HepG2 (cell line): ENCODE data around the gene FBXW12. TPM values are rescaled to one million over a fixed set of nuclear protein-coding genes. Genes with fewer than 3 reads are reported as not detected.

ENCODE experiments used
- ATAC-seq: fragments of 200-7000 bp; cut with Tn5 transposase; 3 replicates; pipeline ENCODE4 v1.9.1; 2020; ENCODE audit warnings: mild to moderate bottlenecking, moderate library complexity
- BruUV-seq: library from RNA; stranded (reverse); fragments of 400-500 nt; replicated peaks from 2 replicates; lab custom pipeline; 2021; lab: Mats Ljungman, UMichigan
- CTCF ChIA-PET: fragments of 300-600 bp; formaldehyde crosslinking; extraction: SDS; loops from one replicate; lab custom pipeline; 2021; ENCODE audit warnings: low total read pairs, inconsistent platforms, low intra/inter-chr PET ratio; lab: Yijun Ruan, JAX
- POLR2A ChIA-PET: fragments of 350-600 bp; sonication (Branson Sonifier 250); formaldehyde crosslinking; loops from one replicate; lab custom pipeline; 2020; ENCODE audit warnings: antibody characterized with exemption, inconsistent platforms; lab: Yijun Ruan, JAX
- DNase-seq: peaks from one replicate; pipeline ENCODE4 v3.0.0-alpha.2; 2015; ENCODE audit warnings: low spot score
- FAIRE-seq: peaks from 3 replicates; lab custom pipeline; 2011; peaks lifted over from hg19 to GRCh38; lab: Jason Lieb, UNC
- H2AFZ ChIP-seq: one replicate; pipeline ENCODE4 v1.6.1; 2011; ENCODE audit warnings: low read length, inconsistent platforms
- H3K27ac ChIP-seq: fragments of 300-600 bp; 3 replicates; pipeline ENCODE4 v1.8.0; 2011; ENCODE audit warnings: mixed run types, mild to moderate bottlenecking, mixed read lengths, low read length, inconsistent platforms; ENCODE audit not compliant: insufficient read depth; ENCODE audit errors: extremely low read length
- H3K27me3 ChIP-seq, 2 experiments: fragments of 200-600 bp in 1 of 2; 2 replicates in 1 of 2; 3 replicates in 1 of 2; pipeline versions ENCODE4 v1.6.0 to v1.8.0; 2011; ENCODE audit warnings: low read length in 2 of 2, mild to moderate bottlenecking in 2 of 2, moderate library complexity in 2 of 2, inconsistent platforms in 1 of 2; ENCODE audit not compliant: insufficient read depth in 2 of 2, control insufficient read depth in 1 of 2
- H3K36me3 ChIP-seq, 2 experiments: fragments of 200-600 bp in 1 of 2; replicated peaks in 1 of 2; 2 replicates in 1 of 2; 3 replicates in 1 of 2; pipeline versions ENCODE4 v1.5.1 to v1.8.0; 2011; ENCODE audit warnings: low read length in 2 of 2, inconsistent platforms in 1 of 2; ENCODE audit not compliant: insufficient read depth in 2 of 2, control insufficient read depth in 1 of 2
- H3K4me1 ChIP-seq: 2 replicates; pipeline ENCODE4 v1.5.1; 2012; ENCODE audit warnings: low read length, inconsistent platforms; ENCODE audit not compliant: insufficient read depth
- H3K4me2 ChIP-seq: 2 replicates; pipeline ENCODE4 v1.6.0; 2011; ENCODE audit warnings: low read depth, low read length, inconsistent platforms
- H3K4me3 ChIP-seq, 3 experiments: fragments of 200-600 bp in 1 of 3; sonication (generic), shearing (Covaris generic) in 1 of 3; replicated peaks in 1 of 3; 2 replicates each; pipeline ENCODE4 v1.5.1; 2011 to 2016; ENCODE audit warnings: low read length in 3 of 3, inconsistent platforms in 2 of 3, low read depth in 2 of 3, mild to moderate bottlenecking in 2 of 3, control low read depth in 1 of 3, mixed read lengths in 1 of 3; ENCODE audit not compliant: insufficient read depth in 1 of 3
- H3K79me2 ChIP-seq: one replicate; pipeline ENCODE4 v1.6.1; 2011; ENCODE audit warnings: low read length, inconsistent platforms; ENCODE audit not compliant: insufficient read depth
- H3K9ac ChIP-seq: 2 replicates; pipeline ENCODE4 v1.6.0; 2011; ENCODE audit warnings: mild to moderate bottlenecking, low read depth, low read length, inconsistent platforms; ENCODE audit not compliant: insufficient read depth
- H3K9me3 ChIP-seq: 2 replicates; pipeline ENCODE4 v1.5.1; 2012; ENCODE audit warnings: mild to moderate bottlenecking, low read length
- H4K20me1 ChIP-seq: 2 replicates; pipeline ENCODE4 v1.6.0; 2011; ENCODE audit warnings: inconsistent platforms, mild to moderate bottlenecking, low read length, moderate library complexity; ENCODE audit not compliant: insufficient read depth
- CENPX ChIP-seq: sonication (generic); formaldehyde crosslinking; IDR thresholded peaks from 2 replicates; pipeline ENCODE4 v1.9.0; 2021; ENCODE audit warnings: mild to moderate bottlenecking, missing genetic modification reagents, moderate library complexity
- GATAD1 ChIP-seq: IDR thresholded peaks from 2 replicates; pipeline ENCODE4 v1.6.1; 2016; ENCODE audit warnings: missing genetic modification reagents, missing compliant biosample characterization
- HMG20A ChIP-seq: IDR thresholded peaks from 2 replicates; pipeline ENCODE4 v1.6.1; 2016; ENCODE audit warnings: borderline replicate concordance
- NFYB ChIP-seq: sonication (generic); formaldehyde crosslinking; IDR thresholded peaks from 2 replicates; pipeline ENCODE4 v1.4.0; 2020; ENCODE audit warnings: missing genetic modification reagents
- PHF21A ChIP-seq: sonication (generic); formaldehyde crosslinking; IDR thresholded peaks from 2 replicates; pipeline ENCODE4 v1.5.0; 2020; ENCODE audit warnings: mild to moderate bottlenecking, missing genetic modification reagents
- POLR2A ChIP-seq, 2 experiments: IDR thresholded peaks; 2 replicates each; pipeline ENCODE4 v1.6.1; 2011; ENCODE audit warnings: low read depth in 2 of 2, low read length in 2 of 2, mild to moderate bottlenecking in 1 of 2, moderate library complexity in 1 of 2; ENCODE audit not compliant: insufficient read depth in 1 of 2
- POLR2AphosphoS2 ChIP-seq: IDR thresholded peaks from 2 replicates; pipeline ENCODE4 v1.6.1; 2011; ENCODE audit warnings: low read depth, low read length, improper control_type of control experiment
- REPIN1 ChIP-seq: sonication (generic); formaldehyde crosslinking; IDR thresholded peaks from 2 replicates; pipeline ENCODE4 v1.8.0; 2022; ENCODE audit warnings: missing genetic modification reagents, low read depth, mild to moderate bottlenecking, borderline replicate concordance
- SKI ChIP-seq: fragments of 450-650 bp; IDR thresholded peaks from one replicate; pipeline ENCODE4 v1.6.1; 2018; ENCODE audit warnings: mild to moderate bottlenecking; ENCODE audit not compliant: partially characterized antibody
- SMC3 ChIP-seq: IDR thresholded peaks from 2 replicates; pipeline ENCODE4 v1.6.1; 2011; ENCODE audit warnings: low read length, improper control_type of control experiment
- STAG1 ChIP-seq: sonication (generic); formaldehyde crosslinking; IDR thresholded peaks from 2 replicates; pipeline ENCODE4 v1.4.0; 2020; ENCODE audit warnings: missing genetic modification reagents
- TAF1 ChIP-seq: sonication (generic); formaldehyde crosslinking; IDR thresholded peaks from 2 replicates; pipeline ENCODE4 v1.4.0; 2020; ENCODE audit warnings: missing genetic modification reagents
- ZEB1 ChIP-seq: IDR thresholded peaks from 2 replicates; pipeline ENCODE4 v1.6.1; 2012; ENCODE audit warnings: mild to moderate bottlenecking, low read depth, inconsistent platforms; ENCODE audit not compliant: insufficient replicate concordance
- ZMYM4 ChIP-seq: sonication (generic); formaldehyde crosslinking; IDR thresholded peaks from 2 replicates; pipeline ENCODE4 v1.8.1; 2023; ENCODE audit warnings: mild to moderate bottlenecking, missing genetic modification reagents
- ZNF3 ChIP-seq: IDR thresholded peaks from 2 replicates; pipeline ENCODE4 v1.7.0; 2017; ENCODE audit warnings: inconsistent platforms
- ZNF337 ChIP-seq: sonication (generic); formaldehyde crosslinking; IDR thresholded peaks from 2 replicates; pipeline ENCODE4 v1.5.1; 2020; ENCODE audit warnings: missing genetic modification reagents, low read depth, mild to moderate bottlenecking, borderline replicate concordance
- ZNF670 ChIP-seq: sonication (generic); formaldehyde crosslinking; IDR thresholded peaks from 2 replicates; pipeline ENCODE4 v1.8.0; 2022; ENCODE audit warnings: mild to moderate bottlenecking, missing genetic modification reagents, borderline replicate concordance
- ZNF772 ChIP-seq: sonication (generic); formaldehyde crosslinking; IDR thresholded peaks from 2 replicates; pipeline ENCODE4 v1.5.0; 2020; ENCODE audit warnings: mild to moderate bottlenecking, missing genetic modification reagents
- ZNF816 ChIP-seq: sonication (generic); formaldehyde crosslinking; IDR thresholded peaks from 2 replicates; pipeline ENCODE4 v1.8.0; 2022; ENCODE audit warnings: missing genetic modification reagents, mild to moderate bottlenecking, borderline replicate concordance
- WGBS: methylation state at CpG from one replicate; pipeline ENCODE4 v1.1.6; 2017; ENCODE audit warnings: low lambda C conversion rate; 5-methylcytosine and 5-hydroxymethylcytosine counted together
- in situ Hi-C: cut with HindIII; loops from 2 replicates; pipeline ENCODE4 v1.10.0; 2017; ENCODE audit warnings: low pct_unique_long_range_greater_than_20kb; ENCODE audit not compliant: extremely low pct_ligation_motif_present
- intact Hi-C: fragments of 100-400 bp; cut with micrococcal nuclease; formaldehyde crosslinking; loops from one replicate; pipeline ENCODE4 v1.10.0; 2022; ENCODE audit not compliant: unreplicated experiment
- polyA plus RNA-seq, 8 experiments: library from polyadenylated mRNA; depleted of rRNA in 3 of 8; stranded (reverse) in 7 of 8; unstranded in 1 of 8; fragments of >200 nt; fragmentation: Illumina TruSeq in 4 of 8; extraction: Trizol in 4 of 8; gene quantifications; 2 replicates each; pipeline versions ENCODE4 v1.2.1 to v1.2.3, GENCODE V29; 2011 to 2016; ENCODE audit warnings: low read depth in 4 of 8, missing spikeins in 1 of 8, mixed read lengths in 1 of 8; ENCODE audit not compliant: insufficient read depth in 1 of 8
- total RNA-seq, 5 experiments: library from RNA; depleted of rRNA; stranded (reverse); fragments of >200 nt; fragmentation: Illumina TruSeq; extraction: Trizol; gene quantifications; 2 replicates each; pipeline ENCODE4 v1.2.3, GENCODE V29; 2016; ENCODE audit warnings: low read depth in 1 of 5
- TF ChIP-seq, protein P1 (sequence below): sonication (generic); formaldehyde crosslinking; IDR thresholded peaks from 2 replicates; pipeline ENCODE4 v1.5.0; 2020; ENCODE audit warnings: mild to moderate bottlenecking, missing genetic modification reagents
- TF ChIP-seq, protein P2 (sequence below): IDR thresholded peaks from 2 replicates; pipeline ENCODE4 v1.6.1; 2016; ENCODE audit warnings: low read depth, borderline replicate concordance
- TF ChIP-seq, protein P3 (sequence below): IDR thresholded peaks from 2 replicates; pipeline ENCODE4 v1.6.1; 2016; ENCODE audit warnings: mild to moderate bottlenecking

Gene FBXW12
- total and polyA plus RNA-seq, 2 of the 13 experiments (the other 11 are each of a cell fraction or from before 2014, with no cell fraction given): not detected

DNA sequence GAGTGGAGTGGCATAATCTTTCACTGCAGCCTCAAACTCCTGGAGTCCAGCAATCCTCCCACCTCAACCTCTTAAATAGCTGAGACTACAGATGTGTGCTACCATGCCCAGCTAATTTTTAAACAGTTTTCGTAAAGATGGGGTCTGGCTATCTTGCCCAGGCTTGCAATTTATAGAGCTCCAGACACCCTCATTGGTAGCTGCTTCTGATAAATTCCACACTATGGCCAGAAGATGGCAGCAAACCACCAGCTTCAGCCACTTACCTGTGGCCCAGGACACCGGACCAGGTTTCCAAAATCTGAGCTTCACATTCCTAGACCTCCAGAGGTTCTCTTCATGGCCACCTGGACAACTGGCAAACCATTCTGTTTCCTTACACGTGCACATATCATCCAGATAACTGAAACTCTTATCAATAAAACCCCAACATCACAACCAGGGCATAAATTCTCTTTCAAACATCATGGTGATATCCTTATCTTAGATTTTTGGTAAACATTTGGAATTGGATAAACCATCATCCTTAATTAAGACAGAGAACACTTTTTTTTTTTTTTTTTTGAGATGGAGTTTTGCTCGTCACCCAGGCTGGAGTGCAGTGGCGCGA lies 28.9 kb downstream of the FBXW12 start:
- ATAC-seq: peak; percentile 17
- intact Hi-C loops (loop anchor here (1.0 to 2.0 kb wide), 2 partner anchors 35 to 126 kb away; no protein-coding TSS in a partner anchor), in situ Hi-C loops (loop anchor here (5.0 kb wide), 1 partner anchor 36 kb away; no protein-coding TSS in a partner anchor)
- DNase-seq: peak; percentile 73
- CTCF ChIA-PET: interaction anchor here (1.3 to 4.8 kb wide), 3 partner anchors 34 to 127 kb away, joined by 5 to 117 read pairs (median 9); partner anchors contain the start of genes CCDC51 and TMA7
- Histone ChIP-seq H3K36me3 (peaks cover 21 to 27% of the 10 kb centered on the region in 2 experiments; a peak in 4 of 5 replicates), H3K9me3 (no peaks in the 10 kb centered on the region), H3K4me2 (no peak overlapping the region), H2AFZ (no peak overlapping the region), H3K4me1 (peaks cover 17% of the 10 kb centered on the region), H3K27ac (no peak overlapping the region), H3K79me2 (no peaks in the 10 kb centered on the region), H3K27me3 (no peaks in the 10 kb centered on the region), H3K9ac (no peak overlapping the region), H3K4me3 (no peak overlapping the region), H4K20me1 (peaks cover 4% of the 10 kb centered on the region; the same call in 1 of the 2 replicates)
- POLR2A ChIA-PET: interaction anchor here (0.7 to 4.0 kb wide), 10 partner anchors 8 to 160 kb away, joined by 3 to 71 read pairs (median 8); partner anchors contain the start of genes CCDC51, PLXNB1, TMA7 and ZNF589
- WGBS: 70% methylated on average over 6 of the region's 6 CpGs
- BruUV-seq: TSS peak; percentile 25
- FAIRE-seq: peak; percentile 87
- TF ChIP-seq REPIN1: no peak
- TF ChIP-seq ZNF670 (CRISPR knock-in tag): 0 out of 2 replicates have a peak, but pooled peaks have one; percentile 28
- no peak for TF ChIP-seq ZNF772 (CRISPR knock-in tag)
- no peak for TF ChIP-seq TAF1 (CRISPR knock-in tag)
- TF ChIP-seq ZNF816 (CRISPR knock-in tag): 0 out of 2 replicates have a peak, but pooled peaks have one; percentile 27
- TF ChIP-seq ZNF337: no peak
- TF ChIP-seq, protein P1, sequence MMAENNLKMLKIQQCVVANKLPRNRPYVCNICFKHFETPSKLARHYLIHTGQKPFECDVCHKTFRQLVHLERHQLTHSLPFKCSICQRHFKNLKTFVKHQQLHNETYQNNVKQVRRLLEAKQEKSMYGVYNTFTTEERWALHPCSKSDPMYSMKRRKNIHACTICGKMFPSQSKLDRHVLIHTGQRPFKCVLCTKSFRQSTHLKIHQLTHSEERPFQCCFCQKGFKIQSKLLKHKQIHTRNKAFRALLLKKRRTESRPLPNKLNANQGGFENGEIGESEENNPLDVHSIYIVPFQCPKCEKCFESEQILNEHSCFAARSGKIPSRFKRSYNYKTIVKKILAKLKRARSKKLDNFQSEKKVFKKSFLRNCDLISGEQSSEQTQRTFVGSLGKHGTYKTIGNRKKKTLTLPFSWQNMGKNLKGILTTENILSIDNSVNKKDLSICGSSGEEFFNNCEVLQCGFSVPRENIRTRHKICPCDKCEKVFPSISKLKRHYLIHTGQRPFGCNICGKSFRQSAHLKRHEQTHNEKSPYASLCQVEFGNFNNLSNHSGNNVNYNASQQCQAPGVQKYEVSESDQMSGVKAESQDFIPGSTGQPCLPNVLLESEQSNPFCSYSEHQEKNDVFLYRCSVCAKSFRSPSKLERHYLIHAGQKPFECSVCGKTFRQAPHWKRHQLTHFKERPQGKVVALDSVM (CRISPR knock-in tag): no peak
- no peak for TF ChIP-seq HMG20A
- TF ChIP-seq STAG1 (CRISPR knock-in tag): peak; percentile 84
- TF ChIP-seq POLR2AphosphoS2: 0 out of 2 replicates have a peak, but pooled peaks have one; percentile 39
- peak; percentile 44 for TF ChIP-seq ZEB1
- 0 out of 2 replicates have a peak, but pooled peaks have one; percentile 39 for TF ChIP-seq PHF21A
- 0 out of 2 replicates have a peak, but pooled peaks have one; percentile 26 for TF ChIP-seq GATAD1 (CRISPR knock-in tag)
- TF ChIP-seq NFYB (CRISPR knock-in tag): 0 out of 2 replicates have a peak, but pooled peaks have one; percentile 13
- TF ChIP-seq, protein P2, sequence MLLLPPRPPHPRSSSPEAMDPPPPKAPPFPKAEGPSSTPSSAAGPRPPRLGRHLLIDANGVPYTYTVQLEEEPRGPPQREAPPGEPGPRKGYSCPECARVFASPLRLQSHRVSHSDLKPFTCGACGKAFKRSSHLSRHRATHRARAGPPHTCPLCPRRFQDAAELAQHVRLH (CRISPR knock-in tag): 0 out of 2 replicates have a peak, but pooled peaks have one; percentile 28
- no peak for TF ChIP-seq CENPX (CRISPR knock-in tag)
- TF ChIP-seq, protein P3, sequence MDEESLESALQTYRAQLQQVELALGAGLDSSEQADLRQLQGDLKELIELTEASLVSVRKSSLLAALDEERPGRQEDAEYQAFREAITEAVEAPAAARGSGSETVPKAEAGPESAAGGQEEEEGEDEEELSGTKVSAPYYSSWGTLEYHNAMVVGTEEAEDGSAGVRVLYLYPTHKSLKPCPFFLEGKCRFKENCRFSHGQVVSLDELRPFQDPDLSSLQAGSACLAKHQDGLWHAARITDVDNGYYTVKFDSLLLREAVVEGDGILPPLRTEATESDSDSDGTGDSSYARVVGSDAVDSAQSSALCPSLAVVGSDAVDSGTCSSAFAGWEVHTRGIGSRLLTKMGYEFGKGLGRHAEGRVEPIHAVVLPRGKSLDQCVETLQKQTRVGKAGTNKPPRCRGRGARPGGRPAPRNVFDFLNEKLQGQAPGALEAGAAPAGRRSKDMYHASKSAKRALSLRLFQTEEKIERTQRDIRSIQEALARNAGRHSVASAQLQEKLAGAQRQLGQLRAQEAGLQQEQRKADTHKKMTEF (CRISPR knock-in tag): 0 out of 2 replicates have a peak, but pooled peaks have one; percentile 15
- TF ChIP-seq POLR2A (IDR thresholded peaks at IDR 0.05; ENCODE audit: insufficient read depth in 1 of 2, low read depth in 2 of 2, low read length in 2 of 2): 0 out of 4 replicates have a peak, but pooled peaks of 1 of the 2 experiments have one; percentile 1
- 0 out of 2 replicates have a peak, but pooled peaks have one; percentile 23 for TF ChIP-seq ZMYM4 (CRISPR knock-in tag)
- TF ChIP-seq SMC3: peak; percentile 85
- TF ChIP-seq ZNF3: peak; percentile 54; the same call in 1 of the 2 replicates
- no peak for TF ChIP-seq SKI
